GM19099 (cell line): ENCODE results near the gene IMPA2.

ENCODE experiments used
- POLR2A ChIP-seq: IDR thresholded peaks from 3 replicates; pipeline ENCODE4 v1.6.1; 2011; ENCODE audit warnings: low read depth; ENCODE audit not compliant: insufficient read length; ENCODE audit errors: extremely low read depth

Gene IMPA2

DNA sequence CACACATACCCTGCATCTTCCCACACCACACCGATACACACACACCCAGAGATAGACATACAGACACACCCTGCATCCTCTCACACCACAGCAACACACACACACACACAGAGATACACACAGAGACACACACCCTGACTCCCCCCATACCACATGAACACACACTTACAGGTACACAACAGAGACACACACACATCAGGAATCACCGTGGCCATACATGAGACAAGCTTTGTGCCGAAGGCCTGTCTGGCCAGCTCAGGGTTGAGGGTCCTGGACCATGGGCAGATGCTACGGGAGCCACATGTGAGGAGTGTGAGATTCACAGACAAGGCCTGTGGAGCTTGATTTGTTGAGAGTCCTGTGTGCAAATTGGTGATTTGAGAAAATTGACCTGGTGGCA is 15.6 kb downstream of the IMPA2 start:
- TF ChIP-seq POLR2A = no peak

DNA sequence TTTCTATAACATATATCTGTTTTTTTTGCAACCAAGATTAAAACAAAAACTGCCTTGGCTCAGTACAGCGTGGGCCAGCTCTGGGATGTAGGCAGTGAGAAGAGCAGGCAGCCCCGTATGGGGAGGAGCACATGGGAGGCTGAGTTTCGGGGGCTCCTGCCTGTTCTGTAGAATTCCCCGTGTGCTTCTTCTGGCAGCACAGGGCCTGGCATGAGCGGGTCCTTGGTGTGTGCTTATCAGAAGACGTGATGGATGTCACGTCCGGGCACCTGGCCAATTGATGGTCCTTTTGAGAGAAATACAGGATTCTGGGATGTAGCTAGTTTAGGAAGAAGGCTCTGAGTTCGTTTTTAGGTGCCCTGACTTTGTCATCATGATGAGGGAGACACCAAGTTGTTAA is 16.2 kb downstream of the IMPA2 start:
- no peak for TF ChIP-seq POLR2A

DNA sequence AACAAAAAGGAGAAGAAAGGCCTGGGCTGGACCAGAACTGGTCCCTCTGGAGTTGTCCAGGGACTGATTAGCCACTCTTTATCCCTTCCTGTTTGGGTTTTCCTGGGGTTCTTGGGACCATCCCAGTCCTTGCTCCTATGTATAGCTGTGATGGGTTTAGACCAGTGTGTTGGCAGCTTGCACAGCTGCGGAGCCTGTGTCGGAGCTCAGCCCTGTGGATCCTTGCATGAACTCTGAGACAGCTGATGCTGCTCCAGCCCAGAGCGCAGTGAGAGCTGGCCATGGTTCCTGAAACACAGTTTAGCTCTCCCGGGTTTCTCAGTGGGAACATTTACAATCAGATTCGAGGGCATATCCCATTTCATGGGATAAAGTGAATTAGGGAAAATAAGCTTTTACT is 16.9 kb downstream of the IMPA2 start:
- no peak for TF ChIP-seq POLR2A

DNA sequence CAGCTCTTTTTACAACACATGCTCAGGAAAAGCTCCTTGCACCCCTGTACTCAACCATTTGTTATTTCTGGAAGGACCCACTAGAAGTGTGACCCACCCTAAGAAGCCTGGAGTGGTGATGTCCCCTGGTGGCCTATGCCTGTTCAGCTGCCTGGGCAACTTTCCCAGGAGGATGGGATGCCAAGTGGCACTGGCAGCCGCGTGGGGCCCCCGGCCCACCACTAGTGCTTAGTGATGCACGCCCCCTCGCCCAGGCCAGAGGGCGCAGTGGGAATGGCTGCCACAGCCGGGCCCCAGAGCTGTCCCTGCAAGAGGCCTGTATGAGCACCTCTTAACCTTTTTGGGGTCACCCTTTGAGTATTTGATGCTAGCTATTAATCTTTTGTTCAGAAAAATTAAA is 18.1 kb downstream of the IMPA2 start:
- no peak for TF ChIP-seq POLR2A

DNA sequence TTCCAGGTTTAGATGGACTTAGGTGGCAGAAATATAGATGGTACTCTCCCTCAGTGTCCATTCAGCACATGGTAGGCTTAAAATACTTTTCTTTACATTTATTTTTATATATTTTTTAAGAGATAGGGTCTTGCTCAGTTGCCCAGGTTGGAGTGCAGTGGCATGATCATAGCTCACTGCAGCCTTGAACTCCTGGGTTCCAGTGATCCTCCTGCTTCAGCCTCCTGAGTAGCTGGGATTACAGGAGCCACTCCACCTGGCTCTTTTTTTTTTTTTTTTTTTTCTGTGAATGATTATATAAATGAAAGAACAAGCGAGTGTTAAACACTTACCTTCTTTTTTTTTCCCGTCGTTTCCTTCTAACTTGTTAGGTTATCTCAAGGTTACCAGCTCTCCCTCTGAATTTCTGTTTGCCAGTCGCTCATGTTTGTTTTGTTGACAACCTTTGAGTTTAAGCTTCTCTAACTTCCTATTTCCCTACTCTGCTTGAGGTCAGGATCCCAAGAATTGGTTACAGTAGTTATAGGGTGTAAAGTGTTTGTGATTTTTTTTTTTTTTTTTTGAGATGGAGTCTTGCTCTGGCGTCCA is 18.9 kb downstream of the IMPA2 start:
- TF ChIP-seq POLR2A = no peak

DNA sequence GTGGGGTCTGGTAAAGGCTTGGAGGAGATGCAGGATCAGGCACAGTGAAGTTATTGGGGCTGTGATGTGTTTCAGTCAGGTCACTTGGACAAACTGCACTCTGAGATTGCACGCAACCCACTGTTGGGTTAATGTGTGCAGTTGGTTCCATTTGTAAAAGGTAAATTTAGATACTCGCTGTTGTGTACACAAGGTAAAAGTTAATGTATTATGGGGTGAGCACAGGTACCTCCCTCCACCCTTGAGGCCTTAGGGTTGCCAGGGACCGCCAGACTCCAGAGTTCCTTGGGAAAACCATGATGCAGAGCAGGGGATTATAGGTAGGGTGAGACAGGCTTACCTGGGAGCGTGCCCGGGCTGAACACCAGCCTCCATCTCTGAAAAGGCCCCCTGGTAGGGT is 20.1 kb downstream of the IMPA2 start:
- no peak for TF ChIP-seq POLR2A

DNA sequence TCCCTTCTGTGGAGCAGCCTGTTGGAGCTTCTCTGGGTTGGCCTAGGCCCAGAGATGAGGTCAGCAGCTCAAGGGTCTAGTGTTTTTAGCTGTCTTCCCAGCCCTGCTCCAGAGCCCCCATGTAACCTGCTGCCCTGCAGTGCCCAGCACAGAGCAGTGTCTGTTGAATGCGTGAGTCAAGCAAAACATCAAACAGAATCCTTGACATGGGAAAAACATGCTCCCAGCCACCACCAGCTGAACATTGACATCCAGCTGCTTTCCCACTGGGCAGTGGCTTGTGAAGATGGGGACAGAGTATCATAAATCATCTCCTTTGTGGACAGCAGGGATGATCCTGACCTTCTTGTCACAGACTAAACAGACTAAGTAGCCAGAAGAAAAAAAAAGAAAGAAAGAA is 22.6 kb downstream of the IMPA2 start:
- TF ChIP-seq POLR2A = no peak

DNA sequence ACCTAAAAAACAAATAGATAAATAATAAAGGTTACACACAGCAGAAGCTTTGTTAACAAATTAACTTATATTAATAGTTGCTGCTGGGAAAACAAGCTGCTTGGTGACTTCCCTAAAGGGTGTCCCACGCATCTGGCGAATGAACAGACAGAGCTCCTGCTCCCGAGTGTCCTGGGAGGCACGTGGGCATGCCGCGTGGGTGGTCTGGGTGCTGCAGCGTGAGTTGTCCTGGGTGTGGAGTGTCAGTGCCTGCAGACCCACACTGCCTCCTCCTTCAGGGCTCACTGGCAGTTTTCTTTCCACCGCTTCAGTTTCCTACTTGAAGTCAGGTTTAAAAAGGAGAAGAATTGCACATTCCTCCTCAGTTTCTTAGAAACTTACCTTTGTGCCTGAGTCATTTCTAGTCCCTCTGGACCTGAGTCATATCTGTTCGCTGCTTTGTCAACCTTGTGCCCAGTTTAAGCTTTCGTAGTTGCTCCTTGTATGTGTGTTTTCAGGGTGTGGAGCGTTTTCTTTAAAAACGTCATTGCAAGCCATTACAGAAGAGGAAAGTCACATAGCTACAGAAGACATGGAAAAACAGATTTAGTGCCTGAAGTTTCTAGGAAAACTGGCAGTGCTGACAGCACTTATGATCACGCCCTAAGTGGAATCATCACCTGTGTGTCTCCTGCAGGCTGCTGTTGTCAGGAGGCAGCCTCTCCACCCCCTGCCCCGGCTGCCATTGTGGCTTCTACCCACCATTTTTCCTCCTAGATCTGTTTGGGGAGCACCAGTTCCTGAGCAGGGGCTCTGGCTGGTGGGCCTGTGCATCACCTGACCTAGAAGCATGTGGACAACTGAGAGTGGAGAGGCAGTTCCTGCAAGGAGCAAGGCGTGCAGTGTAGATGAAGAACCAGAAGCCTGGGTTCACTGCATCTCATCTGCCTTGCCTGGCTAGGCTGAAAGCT is 24.5 kb downstream of the IMPA2 start:
- no peak for TF ChIP-seq POLR2A

DNA sequence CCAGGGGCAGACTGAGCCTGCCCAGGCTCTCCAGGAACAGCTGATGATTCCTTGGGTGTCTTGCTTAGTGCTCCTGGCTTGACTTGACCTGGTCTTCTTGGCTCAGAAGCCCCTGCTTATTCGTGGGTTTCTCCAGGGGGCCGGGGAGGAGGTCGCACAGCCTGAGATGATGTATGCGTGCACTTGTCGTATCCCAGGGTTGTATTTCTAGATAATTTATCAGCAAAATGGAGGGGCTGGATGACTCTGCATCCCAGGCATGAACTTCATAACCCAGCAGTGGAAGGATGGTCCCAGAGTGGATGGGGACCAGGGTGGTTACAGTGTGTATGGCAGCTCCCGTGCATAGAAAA is 25.2 kb downstream of the IMPA2 start:
- no peak for TF ChIP-seq POLR2A

DNA sequence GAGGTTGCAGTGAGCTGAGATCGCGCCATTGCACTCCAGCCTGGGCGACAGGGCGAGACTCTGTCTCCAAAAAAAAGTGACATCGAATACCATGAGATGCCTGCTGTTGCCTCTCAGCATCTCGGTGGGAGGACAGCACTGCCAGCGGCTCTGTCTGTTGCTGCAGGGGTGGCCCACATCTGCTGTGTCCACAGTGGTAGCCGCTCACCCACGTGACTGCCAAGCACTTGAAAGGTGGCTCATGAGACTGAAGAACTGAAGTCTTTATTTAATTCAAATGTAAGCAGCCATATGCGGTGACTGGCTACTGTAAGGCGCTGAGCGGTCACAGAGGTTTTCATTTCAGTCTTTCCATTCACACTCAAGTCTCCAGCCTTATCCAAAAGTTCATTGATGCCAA is 25.8 kb downstream of the IMPA2 start:
- TF ChIP-seq POLR2A = no peak

DNA sequence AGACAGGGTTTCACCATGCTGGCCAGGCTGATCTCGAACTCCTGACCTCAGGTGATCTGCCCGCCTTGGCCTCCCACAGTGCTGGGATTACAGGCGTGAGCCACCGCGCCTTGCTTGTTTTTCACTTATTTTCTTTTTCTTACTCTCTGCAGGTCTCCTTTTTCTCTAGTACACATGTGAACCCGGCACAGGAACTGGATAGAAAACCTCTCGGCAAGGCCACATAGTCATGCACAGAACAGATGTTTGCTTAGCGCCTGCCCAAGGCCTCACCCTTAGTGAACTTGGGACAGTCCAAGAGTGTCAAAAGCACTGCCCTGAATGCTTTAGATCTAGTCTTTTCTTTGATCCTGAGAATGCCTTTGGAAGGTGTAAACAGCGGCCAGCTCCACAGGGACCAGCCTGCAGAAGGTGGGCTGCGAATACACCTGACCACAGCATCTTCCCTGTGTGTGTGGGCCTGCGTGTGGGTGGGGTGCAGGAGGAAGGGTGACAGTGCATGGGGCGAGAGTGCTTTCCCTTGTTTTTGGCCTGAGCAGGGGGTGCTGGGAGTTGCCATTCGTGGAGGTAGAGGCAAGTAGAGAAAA is 27.0 kb downstream of the IMPA2 start:
- no peak for TF ChIP-seq POLR2A

DNA sequence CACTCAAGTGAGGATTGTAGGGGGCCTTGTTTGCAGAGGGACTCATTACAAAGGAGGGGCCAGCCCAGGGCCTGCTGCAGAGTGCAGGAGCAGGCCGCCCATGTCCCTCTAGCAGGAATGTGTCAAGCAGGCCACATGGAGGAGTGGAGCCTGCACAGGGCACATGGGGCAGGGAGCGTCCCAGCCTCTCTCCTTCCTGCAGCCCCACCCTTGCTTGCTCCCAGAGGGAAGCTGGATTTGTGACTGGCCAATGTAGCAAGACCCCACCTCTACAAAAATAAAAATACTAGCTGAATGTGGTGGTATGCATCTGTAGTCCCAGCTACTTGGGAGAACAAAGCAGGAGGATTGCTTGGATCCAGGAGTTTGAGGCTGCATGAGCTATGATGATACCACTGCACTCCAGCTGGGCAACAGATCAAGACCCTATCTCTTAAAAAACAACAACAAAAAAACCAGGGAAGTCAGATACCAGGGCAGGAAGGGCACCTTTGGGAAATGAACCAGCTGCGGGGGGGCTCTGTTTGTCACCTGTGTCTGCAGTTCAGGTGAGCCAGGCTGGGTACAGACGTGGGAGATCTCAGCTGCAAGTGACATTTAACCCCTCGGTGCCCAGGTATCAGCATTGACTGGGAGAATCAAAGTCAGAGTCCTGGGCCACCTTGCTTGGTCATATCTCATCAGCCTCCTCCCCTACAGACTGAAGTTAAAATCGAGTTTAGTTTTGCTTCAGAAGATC is 27.7 kb downstream of the IMPA2 start:
- TF ChIP-seq POLR2A = no peak

DNA sequence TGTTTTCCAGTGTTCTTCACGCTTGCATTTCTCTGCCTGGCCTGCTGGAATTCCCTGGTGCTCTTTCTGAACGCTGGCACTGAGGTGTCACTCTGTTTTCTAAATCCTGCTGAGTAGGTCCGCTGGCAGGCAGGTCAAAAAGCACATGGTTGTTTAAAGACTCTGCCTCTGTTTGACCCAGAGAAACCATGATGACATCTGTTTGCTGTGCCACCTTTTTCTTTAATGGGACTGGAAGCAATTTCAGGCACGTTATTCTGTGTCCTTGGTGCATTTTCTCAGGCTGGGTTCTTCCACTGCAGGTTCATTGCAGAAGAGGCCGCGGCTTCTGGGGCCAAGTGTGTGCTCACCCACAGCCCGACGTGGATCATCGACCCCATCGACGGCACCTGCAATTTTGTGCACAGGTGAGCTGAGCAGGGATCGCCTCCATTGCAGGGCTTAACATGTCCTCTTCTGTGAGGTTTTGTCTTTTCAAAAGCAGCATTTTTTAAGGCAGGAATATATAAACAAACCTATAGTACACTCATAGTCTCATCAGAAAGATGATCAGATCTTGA is 28.4 kb downstream of the IMPA2 start:
- no peak for TF ChIP-seq POLR2A

DNA sequence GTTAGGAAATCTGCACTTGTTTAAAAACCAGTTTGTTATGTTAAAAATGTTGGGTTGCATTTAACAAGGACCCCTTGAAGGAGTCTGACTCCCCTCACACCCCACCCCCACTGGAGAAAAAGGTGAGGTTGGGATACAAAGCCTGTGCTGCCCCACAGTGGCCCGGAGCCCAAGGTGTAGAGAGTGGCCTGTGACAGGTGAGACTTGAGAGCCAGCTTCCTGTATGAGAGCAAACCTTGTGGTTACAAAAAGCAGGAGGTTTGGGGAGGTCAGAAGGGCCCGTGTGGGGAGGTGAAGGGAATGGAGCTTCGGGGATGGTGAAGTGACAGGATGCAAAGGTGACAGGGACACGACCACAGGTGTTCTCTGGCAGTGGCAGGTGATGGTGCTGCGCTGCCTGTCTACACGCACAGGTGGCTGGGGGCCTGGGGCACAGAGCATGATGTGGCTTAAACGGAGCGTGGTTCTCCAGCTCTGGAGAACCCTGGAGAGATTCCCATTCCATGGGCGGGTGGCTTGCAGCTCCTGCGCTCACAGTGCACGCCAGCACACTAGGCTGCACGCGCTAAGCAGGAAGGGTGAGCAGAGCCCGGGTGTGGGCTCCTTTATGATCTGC is 29.0 kb downstream of the IMPA2 start:
- no peak for TF ChIP-seq POLR2A
